ENCODE data around the gene FLYWCH2.
"Not testable (repeated sequence)": the region's sequence is repeated elsewhere in the genome, so short reads cannot be mapped to it uniquely, and the experiment has no call there.

FLYWCH2 gene

DNA sequence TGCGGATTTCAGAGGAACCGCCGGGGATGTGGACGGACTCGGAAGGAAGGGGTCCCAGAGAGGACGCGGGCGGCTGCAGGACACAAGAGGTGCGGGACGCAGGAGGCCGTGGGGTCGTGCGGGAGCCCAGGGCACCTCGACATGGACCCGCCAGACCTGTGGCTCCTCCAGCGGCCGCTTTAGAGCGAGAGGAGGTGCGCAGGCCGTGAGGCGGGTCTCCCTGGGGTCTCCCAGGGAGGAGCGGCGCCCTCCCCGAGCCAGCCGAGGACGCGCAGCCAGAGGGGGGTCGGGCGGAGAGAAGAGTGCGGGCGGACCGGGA, 21.9 kb downstream of the FLYWCH2 start:
- Histone ChIP-seq H3K36me3 (replicated peaks) (no peaks in the 10 kb centered on the region), H3K4me3 (peak overlapping the region; percentile 79), H3K9me3 (no peaks in the 10 kb centered on the region), H3K27me3 (ENCODE audit: low read depth) (no peaks in the 10 kb centered on the region), H3K4me1 (peaks cover 9% of the 10 kb centered on the region)
- peak in 1 of 2 experiments; percentile 15 for DNase-seq (ENCODE audit: low spot score in 2 of 2)
- in situ Hi-C loops (cut with MboI; ENCODE audit: low sequenced_read_pairs), result no loop called here

DNA sequence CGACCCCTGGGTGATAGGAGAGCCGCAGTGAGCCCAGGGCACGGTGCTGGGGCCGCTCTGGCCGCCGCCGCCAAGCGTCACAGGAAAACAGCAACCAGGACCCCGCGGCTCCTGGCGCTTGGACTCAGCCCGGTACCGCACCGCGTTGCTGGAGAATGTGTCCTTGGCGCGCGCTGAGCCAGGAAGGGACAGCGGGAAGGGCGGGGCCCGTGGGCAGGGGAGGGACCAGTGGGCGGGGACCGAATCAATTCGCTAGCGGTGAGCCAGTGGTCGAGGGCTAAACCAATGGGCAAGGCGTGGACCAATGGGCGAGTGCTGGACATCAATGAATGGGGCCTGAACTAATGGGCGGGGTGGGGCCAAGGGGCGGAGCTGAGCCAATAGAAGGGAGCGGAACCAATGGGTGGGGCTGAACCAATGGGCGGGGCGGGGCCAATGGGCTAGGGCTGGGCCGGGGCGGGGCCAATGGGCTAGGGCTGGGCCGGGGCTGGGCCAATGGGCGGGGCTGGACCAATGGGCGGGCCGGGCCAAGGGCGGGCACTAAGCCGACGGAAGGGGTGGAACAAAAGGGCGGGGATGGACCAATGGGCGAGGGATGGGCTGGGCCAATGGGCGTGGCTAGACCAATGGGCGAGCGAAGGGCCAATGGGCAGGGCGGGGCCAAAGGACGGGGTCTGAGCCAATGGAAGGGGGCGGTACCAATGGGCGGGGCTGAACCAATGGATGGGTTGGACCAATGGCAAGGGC, 22.4 kb downstream of the FLYWCH2 start:
- Histone ChIP-seq H3K36me3 (replicated peaks) (no peaks in the 10 kb centered on the region), H3K4me1 (peaks cover 9% of the 10 kb centered on the region), H3K9me3 (no peaks in the 10 kb centered on the region), H3K27me3 (ENCODE audit: low read depth) (no peaks in the 10 kb centered on the region), H3K4me3 (peak overlapping the region; percentile 79)
- peak; percentile 97 to 100 for DNase-seq (ENCODE audit: low spot score in 2 of 2)
- in situ Hi-C loops (cut with MboI; ENCODE audit: low sequenced_read_pairs), result no loop called here

DNA sequence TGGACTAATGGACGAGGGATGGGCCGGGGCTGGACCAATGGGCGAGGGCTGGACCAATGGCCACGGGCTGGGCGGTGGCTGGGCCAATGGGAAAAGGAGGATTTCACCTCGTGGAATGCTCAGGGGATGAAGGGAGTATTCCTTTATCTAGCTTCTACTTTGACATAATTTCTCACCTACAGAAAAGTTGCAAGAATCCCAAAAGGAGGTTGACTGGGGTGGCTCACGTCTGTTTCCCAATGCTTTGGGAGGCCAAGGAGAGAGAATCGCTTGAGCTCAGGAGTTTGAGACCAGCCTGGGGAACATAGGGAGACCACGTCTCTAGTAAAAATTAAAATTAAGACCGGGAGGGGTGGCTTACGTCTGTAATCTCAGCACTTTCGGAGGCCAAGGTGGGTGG, 23.0 kb downstream of the FLYWCH2 start:
- no peaks in the 10 kb centered on the region for H3K9me3 ChIP-seq
- H3K27me3 ChIP-seq (ENCODE audit: low read depth), result no peaks in the 10 kb centered on the region
- peaks cover 9% of the 10 kb centered on the region for H3K4me1 ChIP-seq
- no peaks in the 10 kb centered on the region for H3K36me3 ChIP-seq (replicated peaks)
- peak in 1 of 2 experiments; percentile 93 for DNase-seq (ENCODE audit: low spot score in 2 of 2)
- in situ Hi-C loops (cut with MboI; ENCODE audit: low sequenced_read_pairs), result no loop called here
- H3K4me3 ChIP-seq, result no peak overlapping the region; the same call in 1 of the 2 replicates

DNA sequence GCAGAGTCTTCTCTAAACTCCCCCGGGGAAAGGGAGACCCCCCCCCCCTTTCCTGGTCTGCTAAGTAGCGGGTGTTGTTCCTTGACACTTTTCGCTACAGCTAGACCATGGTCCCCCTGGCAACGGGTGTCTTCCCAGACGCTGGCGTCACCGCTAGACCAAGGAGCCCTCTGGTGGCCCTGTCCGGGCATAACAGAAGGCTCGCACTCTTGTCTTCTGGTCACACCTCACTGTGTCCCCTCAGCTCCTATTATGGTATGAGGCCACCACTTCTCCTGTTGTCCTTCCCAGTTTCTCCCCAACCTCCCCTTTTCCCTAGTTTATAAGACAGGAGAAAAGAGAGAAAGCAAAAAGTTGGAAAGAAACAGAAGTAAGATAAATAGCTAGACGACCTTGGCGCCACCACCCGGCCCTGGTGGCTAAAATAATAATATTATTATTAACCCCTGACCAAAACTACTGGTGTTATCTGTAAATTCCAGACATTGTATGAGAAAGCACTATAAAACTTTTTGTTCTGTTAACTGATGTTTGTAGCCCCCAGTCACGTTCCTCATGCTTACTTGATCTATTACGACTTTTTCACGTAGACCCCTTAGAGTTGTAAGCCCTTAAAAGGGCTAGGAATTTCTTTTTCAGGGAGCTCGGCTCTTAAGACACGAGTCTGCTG, 24.2 kb downstream of the FLYWCH2 start:
- H3K4me1 ChIP-seq, result peaks cover 12% of the 10 kb centered on the region
- H3K36me3 ChIP-seq (replicated peaks); H3K9me3 ChIP-seq; in situ Hi-C loops (cut with MboI; ENCODE audit: low sequenced_read_pairs); H3K4me3 ChIP-seq; H3K27me3 ChIP-seq (ENCODE audit: low read depth): not testable (repeated sequence)
- DNase-seq (ENCODE audit: low spot score in 2 of 2), result peak in 1 of 2 experiments; percentile 76

DNA sequence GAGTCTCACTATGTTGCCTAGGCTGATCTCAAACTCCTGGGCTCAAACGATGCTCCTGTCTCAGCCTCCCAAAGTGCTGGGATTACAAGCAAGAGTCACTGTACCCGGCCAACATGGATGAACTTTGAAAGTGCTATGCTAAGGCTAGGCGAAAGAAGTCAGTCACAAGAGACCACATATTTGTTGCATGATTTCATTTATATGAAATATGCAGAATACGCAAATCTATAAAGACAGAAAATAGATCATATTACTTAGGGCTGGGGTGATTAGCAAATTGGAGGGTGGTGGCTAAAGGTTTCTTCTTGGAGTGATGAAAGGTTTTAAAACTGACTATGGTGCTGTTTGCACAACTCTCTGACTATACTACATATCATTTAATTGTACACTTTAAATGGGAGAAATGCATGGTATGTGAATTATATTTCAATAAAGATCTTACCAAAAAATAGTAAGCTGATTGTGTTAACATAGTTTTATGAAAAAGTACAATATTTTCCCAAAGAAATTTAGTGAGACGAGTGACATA, 27.5 kb downstream of the FLYWCH2 start:
- Histone ChIP-seq H3K36me3 (replicated peaks) (peaks cover 11% of the 10 kb centered on the region), H3K27me3 (ENCODE audit: low read depth) (no peaks in the 10 kb centered on the region)
- in situ Hi-C loops (cut with MboI; ENCODE audit: low sequenced_read_pairs), result no loop called here

DNA sequence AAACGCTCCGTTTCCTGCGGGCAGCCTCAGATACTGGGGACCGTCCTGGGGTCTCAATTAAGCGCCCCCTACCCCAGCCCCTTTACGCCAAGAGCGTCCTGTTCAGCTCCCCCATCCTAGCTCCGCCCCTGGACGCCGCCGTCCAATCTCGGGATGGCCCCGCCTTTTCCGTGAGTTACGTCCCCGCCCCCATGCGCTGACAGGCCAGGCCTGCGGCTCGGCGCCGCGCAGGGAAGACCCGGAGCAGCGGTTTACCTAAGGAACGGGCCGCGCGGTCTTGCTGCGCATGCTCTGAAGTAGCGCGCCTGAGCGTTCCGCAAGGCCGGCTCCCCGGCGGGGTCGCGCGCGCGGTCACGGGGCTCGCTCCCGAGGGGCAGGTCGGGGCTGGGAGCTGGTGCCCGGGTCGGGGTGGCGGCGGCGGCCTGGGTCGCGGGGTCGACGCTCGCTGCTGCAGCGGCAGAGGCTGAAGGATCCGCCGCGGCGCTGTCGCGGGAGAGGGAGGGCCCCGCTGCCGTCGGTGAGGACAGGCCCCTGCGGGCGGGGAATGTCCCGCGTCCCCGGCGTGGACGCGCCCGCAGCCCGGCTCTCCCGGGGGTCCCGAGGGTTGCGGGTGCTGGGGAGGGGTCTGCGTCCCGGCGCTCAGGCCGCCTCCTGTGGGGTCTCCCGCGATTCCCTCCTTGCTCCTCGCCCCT, 28.8 kb downstream of the FLYWCH2 start, which contains the start of gene FLYWCH1:
TSS of gene FLYWCH1 (plus strand) at position 294 of the 692 bp plus-strand sequence. CDS start 17,755 bp downstream, outside the sequence.
- peak within 1 kb of the TSS; percentile 66 for H3K4me3 ChIP-seq
- peak; percentile 98 to 99 for DNase-seq (ENCODE audit: low spot score in 2 of 2)
- peaks cover 10% of the 10 kb centered on the region for H3K4me1 ChIP-seq
- H3K36me3 ChIP-seq (replicated peaks), result peaks cover 21% of the 10 kb centered on the region
- in situ Hi-C loops (cut with MboI; ENCODE audit: low sequenced_read_pairs), result no loop called here
- H3K27me3 ChIP-seq (ENCODE audit: low read depth), result no peaks in the 10 kb centered on the region
- H3K9me3 ChIP-seq, result no peaks in the 10 kb centered on the region

More for the DNA sequence above, 27.5 kb downstream of the FLYWCH2 start:
- Histone ChIP-seq H3K4me1 (peaks cover 15% of the 10 kb centered on the region), H3K4me3 (no peak overlapping the region), H3K9me3 (no peaks in the 10 kb centered on the region)
- no peak for DNase-seq (ENCODE audit: low spot score in 2 of 2)

DNA sequence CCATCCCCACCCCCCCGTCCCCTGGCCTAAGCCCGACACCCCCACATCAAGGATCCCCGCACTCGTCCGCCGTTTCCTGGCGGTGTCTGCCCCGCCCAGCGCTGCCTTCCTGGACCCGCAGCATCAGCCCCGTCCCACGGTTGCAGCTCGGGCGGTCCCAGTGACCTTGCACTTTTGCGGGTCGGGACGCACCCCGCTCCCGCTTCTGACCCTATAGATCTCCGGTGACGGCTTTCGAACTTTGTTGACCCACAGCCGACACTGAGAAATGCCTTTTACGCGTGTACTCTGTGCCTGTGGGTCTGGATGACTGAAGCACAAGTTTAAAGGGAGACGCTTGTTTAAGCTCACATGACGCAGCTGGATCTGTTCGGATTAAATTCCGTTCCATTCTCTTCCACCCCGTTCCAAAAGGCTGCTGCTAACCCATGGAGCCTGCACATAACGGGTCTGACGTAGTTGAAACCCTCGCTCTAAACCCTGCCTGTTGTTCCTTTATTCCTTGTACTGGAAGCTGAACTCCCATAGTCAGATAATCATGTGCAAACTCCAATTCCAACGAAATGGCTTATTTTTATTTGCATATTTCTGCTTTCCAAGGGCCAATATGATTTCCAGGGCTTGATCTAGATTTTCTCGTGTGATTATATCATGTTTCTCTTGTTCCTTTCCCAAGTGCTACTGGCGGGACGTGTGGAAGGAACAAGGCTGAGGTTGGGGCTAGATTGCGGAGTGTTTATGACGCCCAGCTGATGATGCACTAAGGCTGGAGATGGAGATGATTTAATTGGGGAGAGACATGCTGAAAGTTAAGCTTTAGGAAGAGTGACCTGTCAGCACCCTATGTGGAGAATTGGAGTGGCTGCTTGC, 29.6 kb downstream of the FLYWCH2 start:
- Histone ChIP-seq H3K36me3 (replicated peaks) (peaks cover 21% of the 10 kb centered on the region), H3K4me1 (peaks cover 10% of the 10 kb centered on the region), H3K27me3 (ENCODE audit: low read depth) (no peaks in the 10 kb centered on the region), H3K4me3 (peak overlapping the region; percentile 66), H3K9me3 (no peaks in the 10 kb centered on the region)
- peak; percentile 45 to 48 for DNase-seq (ENCODE audit: low spot score in 2 of 2)
- in situ Hi-C loops (cut with MboI; ENCODE audit: low sequenced_read_pairs), result no loop called here

DNA sequence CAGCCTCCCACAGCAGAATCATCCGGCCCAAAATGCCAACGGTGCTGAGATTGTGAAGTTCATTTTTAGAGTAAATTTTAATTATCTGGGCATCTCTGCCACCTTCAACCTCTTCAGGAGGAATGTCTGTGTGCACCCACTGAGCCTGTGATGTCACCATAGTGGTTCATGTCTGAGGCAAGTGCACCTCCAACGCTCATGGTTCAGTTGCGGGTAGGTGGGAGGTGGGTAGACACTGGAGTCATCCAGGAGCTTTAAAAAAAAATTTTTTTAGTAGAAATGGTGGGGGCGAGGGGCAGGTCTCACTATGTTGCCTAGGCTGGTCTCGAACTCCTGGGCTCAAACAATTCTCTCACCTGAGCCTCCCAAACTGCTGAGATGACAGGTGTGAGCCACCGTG, 30.6 kb downstream of the FLYWCH2 start:
- no peak overlapping the region for H3K4me3 ChIP-seq
- in situ Hi-C loops (cut with MboI; ENCODE audit: low sequenced_read_pairs), result no loop called here

DNA sequence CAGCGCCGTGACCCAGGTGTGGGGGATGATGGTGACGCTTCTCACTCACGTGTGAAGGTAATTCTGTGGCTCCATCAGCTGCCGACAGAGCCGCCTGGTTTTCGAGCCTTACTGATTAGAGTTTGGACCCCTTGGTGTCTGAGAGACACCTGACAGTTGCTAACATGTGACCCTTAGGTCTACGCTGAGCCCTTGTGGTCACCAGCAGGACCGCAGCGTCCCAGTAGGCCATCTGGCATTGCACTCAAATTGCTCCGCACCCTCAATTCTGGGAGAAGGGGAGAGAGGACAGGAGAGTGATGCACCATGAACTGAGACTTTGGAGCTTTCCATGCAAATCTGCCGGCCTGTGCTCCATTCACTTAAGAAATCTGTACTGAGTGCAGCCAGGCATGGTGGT, 31.2 kb downstream of the FLYWCH2 start:
- no peak for DNase-seq (ENCODE audit: low spot score in 2 of 2)
- in situ Hi-C loops (cut with MboI; ENCODE audit: low sequenced_read_pairs), result no loop called here
- no peaks in the 10 kb centered on the region for H3K9me3 ChIP-seq
- peaks cover 21% of the 10 kb centered on the region for H3K36me3 ChIP-seq (replicated peaks)
- H3K4me3 ChIP-seq, result no peak overlapping the region
- peaks cover 10% of the 10 kb centered on the region for H3K4me1 ChIP-seq
- H3K27me3 ChIP-seq (ENCODE audit: low read depth), result no peaks in the 10 kb centered on the region

More for the DNA sequence above, 30.6 kb downstream of the FLYWCH2 start:
- Histone ChIP-seq H3K4me1 (peaks cover 10% of the 10 kb centered on the region), H3K27me3 (ENCODE audit: low read depth) (no peaks in the 10 kb centered on the region), H3K36me3 (replicated peaks) (peaks cover 21% of the 10 kb centered on the region), H3K9me3 (no peaks in the 10 kb centered on the region)
- no peak for DNase-seq (ENCODE audit: low spot score in 2 of 2)

DNA sequence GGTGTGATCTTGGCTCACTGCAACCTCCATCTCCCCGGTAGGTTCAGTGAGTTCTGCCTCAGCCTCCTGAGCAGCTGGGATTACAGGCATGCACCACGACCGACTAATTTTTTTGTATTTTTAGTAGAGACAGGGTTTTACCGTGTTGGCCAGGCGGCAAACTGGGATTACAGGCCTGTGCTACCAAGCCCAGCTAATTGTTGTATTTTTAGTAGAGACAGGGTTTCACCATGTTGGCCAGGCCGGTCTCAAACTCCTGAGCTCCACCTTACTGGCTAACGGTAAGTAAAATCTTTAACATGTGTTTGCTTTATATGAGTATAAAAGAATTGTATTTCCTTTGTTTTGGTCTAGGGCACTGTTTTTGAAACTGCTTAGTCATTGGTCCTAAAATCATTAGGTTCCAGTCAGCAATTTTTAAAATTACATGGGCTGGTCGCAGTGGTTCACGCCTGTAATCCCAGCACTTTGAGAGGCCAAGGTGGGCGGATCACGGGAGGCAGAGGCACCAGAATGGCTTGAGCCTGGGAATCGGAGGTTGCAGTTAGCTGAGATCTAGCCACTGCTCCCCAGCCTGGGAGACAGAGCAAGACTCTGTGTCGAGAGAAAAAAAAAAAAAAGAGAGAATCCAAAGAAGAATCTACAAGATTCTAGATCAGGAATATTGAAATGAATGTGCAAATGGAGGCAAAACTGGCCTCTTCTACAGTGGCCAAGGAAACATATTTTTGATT, 32.3 kb downstream of the FLYWCH2 start:
- Histone ChIP-seq H3K4me1 (peaks cover 10% of the 10 kb centered on the region), H3K4me3 (no peak overlapping the region), H3K36me3 (replicated peaks) (peaks cover 21% of the 10 kb centered on the region), H3K27me3 (ENCODE audit: low read depth) (no peaks in the 10 kb centered on the region), H3K9me3 (no peaks in the 10 kb centered on the region)
- in situ Hi-C loops (cut with MboI; ENCODE audit: low sequenced_read_pairs), result no loop called here
- DNase-seq (ENCODE audit: low spot score in 2 of 2), result no peak

DNA sequence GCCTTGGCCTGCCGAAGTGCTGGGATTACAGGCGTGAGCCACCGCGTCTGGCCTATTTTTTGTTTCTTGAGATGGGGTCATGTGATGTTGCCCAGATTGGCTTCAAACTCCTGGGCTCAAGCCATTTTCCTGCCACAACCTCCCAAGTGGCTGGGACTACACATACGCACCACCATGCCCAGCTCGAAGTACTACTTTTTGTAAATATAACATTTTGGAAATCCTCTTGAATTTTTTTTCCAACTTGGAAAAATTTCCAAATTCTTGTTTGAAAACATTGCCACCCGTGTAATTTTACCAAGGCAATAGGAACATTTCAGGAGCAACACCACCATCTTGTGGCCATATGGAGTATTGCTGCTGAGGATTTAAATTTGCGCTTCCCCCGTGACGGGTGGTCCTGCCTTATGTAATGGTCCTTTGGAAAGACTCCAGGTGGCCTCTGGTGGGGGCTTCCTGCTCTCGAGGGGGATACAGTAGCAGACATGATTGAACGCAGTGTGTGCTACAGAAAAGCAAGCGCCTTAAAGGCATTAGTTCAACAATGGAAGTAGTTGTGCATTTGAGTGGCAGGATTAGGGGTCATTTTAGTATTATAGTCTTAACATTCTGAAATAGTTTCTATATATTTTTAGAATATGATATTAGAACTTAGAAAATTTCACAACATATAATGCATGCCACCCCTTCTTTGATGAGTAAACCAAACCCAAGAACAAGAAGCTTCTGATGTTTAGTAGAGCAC, 36.7 kb downstream of the FLYWCH2 start:
- Histone ChIP-seq H3K4me1 (no peaks in the 10 kb centered on the region), H3K27me3 (ENCODE audit: low read depth) (no peaks in the 10 kb centered on the region), H3K9me3 (no peaks in the 10 kb centered on the region), H3K4me3 (no peak overlapping the region), H3K36me3 (replicated peaks) (peaks cover 18% of the 10 kb centered on the region)
- in situ Hi-C loops (cut with MboI; ENCODE audit: low sequenced_read_pairs), result no loop called here
- peak; percentile 34 to 75 for DNase-seq (ENCODE audit: low spot score in 2 of 2)

DNA sequence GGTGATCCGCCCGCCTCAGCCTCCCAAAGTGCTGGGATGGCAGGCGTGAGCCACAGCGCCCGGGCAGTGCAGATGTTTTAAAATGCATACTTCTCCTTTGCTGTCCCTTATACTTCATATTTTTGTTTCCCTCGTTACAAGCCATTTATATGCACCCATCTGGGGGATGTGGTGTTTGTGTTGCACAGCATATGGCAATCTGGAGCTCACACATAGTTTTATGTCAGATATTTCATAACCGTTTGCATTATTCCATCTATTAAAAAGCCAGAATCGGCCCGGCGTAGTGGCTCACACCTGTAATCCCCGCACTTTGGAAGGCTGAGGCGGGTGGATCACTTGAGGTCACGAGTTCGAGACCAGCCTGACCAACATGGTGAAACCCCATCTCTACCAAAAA, 40.5 kb downstream of the FLYWCH2 start:
- H3K9me3 ChIP-seq, result no peaks in the 10 kb centered on the region
- in situ Hi-C loops (cut with MboI; ENCODE audit: low sequenced_read_pairs), result no loop called here
- peaks cover 10% of the 10 kb centered on the region; the same call in 1 of the 2 replicates for H3K4me1 ChIP-seq
- DNase-seq (ENCODE audit: low spot score in 2 of 2), result no peak
- H3K36me3 ChIP-seq (replicated peaks), result 0 out of 2 replicates have a peak, but pooled peaks cover 3% of the 10 kb centered on the region
- no peaks in the 10 kb centered on the region for H3K27me3 ChIP-seq (ENCODE audit: low read depth)
- H3K4me3 ChIP-seq, result no peak overlapping the region
